Measurements from ENCODE around the gene MAP6. TPM values are rescaled to one million over a fixed set of nuclear protein-coding genes. Genes with fewer than 3 reads are reported as not detected.

Gene MAP6
- total RNA-seq, 4 donors from 2014 or later = 10.4 to 16.3 (median 11.7) TPM

GRCh38 chr11:75652936-75653335, 15.9 kb downstream of the MAP6 start:
- Histone ChIP-seq H3K9me3 (no peaks in the 10 kb centered on the region), H3K27me3 (no peaks in the 10 kb centered on the region), H3K4me1 (no peaks in the 10 kb centered on the region), H3K4me3 (no peak overlapping the region), H3K27ac (no peak overlapping the region), H3K36me3 (no peaks in the 10 kb centered on the region)
- DNase-seq (ENCODE audit: low spot score in 2 of 2) = no peak
- TF ChIP-seq EP300 (IDR thresholded peaks at IDR 0.05) (no peak), CTCF (IDR thresholded peaks at IDR 0.05) (no peak), POLR2A (IDR thresholded peaks at IDR 0.05) (no peak)
- WGBS, 2 donors = 75 to 77% methylated on average over 6 of the region's 6 CpGs

GRCh38 chr11:75651218-75651617, 17.6 kb downstream of the MAP6 start:
- no peak for DNase-seq (ENCODE audit: low spot score in 2 of 2)
- no peak overlapping the region for H3K27ac ChIP-seq
- H3K4me3 ChIP-seq = no peak overlapping the region
- no peaks in the 10 kb centered on the region for H3K36me3 ChIP-seq
- H3K27me3 ChIP-seq = no peaks in the 10 kb centered on the region
- no peaks in the 10 kb centered on the region for H3K4me1 ChIP-seq
- TF ChIP-seq EP300 (IDR thresholded peaks at IDR 0.05) = no peak
- TF ChIP-seq POLR2A (IDR thresholded peaks at IDR 0.05) = no peak
- TF ChIP-seq CTCF (IDR thresholded peaks at IDR 0.05) = no peak
- WGBS, 2 donors = 72 to 73% methylated on average over 4 of the region's 4 CpGs
- H3K9me3 ChIP-seq = no peaks in the 10 kb centered on the region

DNA sequence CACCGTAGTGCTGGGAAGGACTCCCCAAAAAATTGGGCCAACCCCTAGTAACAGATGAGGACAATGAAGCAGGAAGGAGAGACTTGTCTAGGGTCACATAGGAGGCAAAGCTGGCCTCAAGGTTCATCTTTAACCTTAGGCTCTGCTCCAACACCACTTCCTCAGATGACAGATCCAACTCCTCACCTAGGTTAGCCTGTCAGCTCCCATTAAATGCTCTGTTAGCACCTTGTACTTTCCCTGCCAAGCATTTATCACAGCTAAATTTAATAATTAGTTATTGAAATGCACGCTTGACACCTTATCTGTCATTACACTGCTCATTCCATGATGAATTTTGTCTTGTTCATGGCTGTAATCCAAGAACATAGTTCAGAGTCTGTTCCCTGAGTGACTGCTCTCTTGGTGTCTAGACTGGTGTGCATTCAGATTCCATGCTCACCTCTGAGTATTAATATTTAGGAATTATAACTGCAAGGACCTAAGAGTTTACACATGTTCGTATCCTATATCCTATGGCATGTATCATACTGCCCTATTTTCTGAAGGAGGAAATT, 18.6 kb downstream of the MAP6 start:
- Histone ChIP-seq H3K4me3 (no peak overlapping the region), H3K27ac (no peak overlapping the region), H3K36me3 (no peaks in the 10 kb centered on the region), H3K27me3 (no peaks in the 10 kb centered on the region), H3K9me3 (no peaks in the 10 kb centered on the region), H3K4me1 (no peaks in the 10 kb centered on the region)
- TF ChIP-seq CTCF (IDR thresholded peaks at IDR 0.05) (no peak), POLR2A (IDR thresholded peaks at IDR 0.05) (no peak), EP300 (IDR thresholded peaks at IDR 0.05) (no peak)
- DNase-seq (ENCODE audit: low spot score in 2 of 2) = no peak
- WGBS, 2 donors = 93 to 99% methylated on average over 3 of the region's 3 CpGs

DNA sequence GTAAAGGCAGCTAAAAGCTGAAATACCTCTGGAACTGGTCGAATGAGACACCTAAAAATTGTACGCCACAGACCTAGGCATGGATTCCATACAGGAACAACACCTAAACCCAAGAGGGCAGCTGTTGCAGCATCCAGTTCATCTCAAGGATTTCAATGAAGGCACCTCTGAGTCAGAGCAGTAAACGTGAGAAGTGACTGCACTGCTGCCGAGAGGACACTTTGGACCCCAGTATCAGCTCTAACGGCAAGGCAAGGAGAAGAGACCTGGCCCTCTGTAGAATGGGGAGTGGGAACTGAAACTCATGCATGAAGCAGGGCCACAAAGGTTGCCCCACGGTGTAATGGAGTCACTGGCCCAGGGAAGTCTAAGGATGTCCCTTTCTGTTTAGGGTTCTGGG, 23.9 kb downstream of the MAP6 start:
- TF ChIP-seq POLR2A (IDR thresholded peaks at IDR 0.05) = no peak
- TF ChIP-seq CTCF (IDR thresholded peaks at IDR 0.05) = no peak
- TF ChIP-seq EP300 (IDR thresholded peaks at IDR 0.05) = no peak
- Histone ChIP-seq H3K4me3 (no peak overlapping the region), H3K9me3 (no peaks in the 10 kb centered on the region), H3K4me1 (peaks cover 0 to 5% (median 0%) of the 10 kb centered on the region in 4 donors), H3K36me3 (no peaks in the 10 kb centered on the region), H3K27me3 (no peaks in the 10 kb centered on the region), H3K27ac (no peak overlapping the region)
- DNase-seq (ENCODE audit: low spot score in 2 of 2) = no peak
- 72 to 80% methylated on average over 6 of the region's 6 CpGs for WGBS, 2 donors

GRCh38 chr11:75644370-75644769, 24.5 kb downstream of the MAP6 start:
- no peak for TF ChIP-seq POLR2A (IDR thresholded peaks at IDR 0.05)
- TF ChIP-seq CTCF (IDR thresholded peaks at IDR 0.05) = no peak
- no peak for TF ChIP-seq EP300 (IDR thresholded peaks at IDR 0.05)
- Histone ChIP-seq H3K27me3 (no peaks in the 10 kb centered on the region), H3K27ac (no peak overlapping the region), H3K36me3 (no peaks in the 10 kb centered on the region), H3K9me3 (no peaks in the 10 kb centered on the region), H3K4me3 (no peak overlapping the region), H3K4me1 (peaks cover 0 to 11% (median 0%) of the 10 kb centered on the region in 4 donors)
- DNase-seq (ENCODE audit: low spot score in 2 of 2) = no peak

Measured in tibial nerve (tissue), 4 donors.